Tibial nerve (tissue), 3 donors: ENCODE data around the gene PPP4C.

Experiments
- POLR2A ChIP-seq, 2 donors: fragments of 450-650 bp; IDR thresholded peaks; one replicate each; pipeline ENCODE4 v1.6.1; 2017; ENCODE audit warnings: antibody characterized with exemption in 2 of 2, mild to moderate bottlenecking in 2 of 2, moderate library complexity in 2 of 2
- TF ChIP-seq, protein P1 (sequence below), 5 experiments: fragments of 200-600 bp in 3 of 5; fragments of 450-650 bp in 2 of 5; sonication (generic) in 3 of 5; IDR thresholded peaks; one replicate each; pipeline ENCODE4 v1.5.1; 2016 to 2019; ENCODE audit warnings: antibody characterized with exemption in 5 of 5, mild to moderate bottlenecking in 3 of 5, moderate library complexity in 2 of 5

GRCh38 chr16:30076276-30076791 lies 540 bp downstream of the PPP4C start:
- no peak for TF ChIP-seq POLR2A (IDR thresholded peaks at IDR 0.05)
- TF ChIP-seq, protein P1, sequence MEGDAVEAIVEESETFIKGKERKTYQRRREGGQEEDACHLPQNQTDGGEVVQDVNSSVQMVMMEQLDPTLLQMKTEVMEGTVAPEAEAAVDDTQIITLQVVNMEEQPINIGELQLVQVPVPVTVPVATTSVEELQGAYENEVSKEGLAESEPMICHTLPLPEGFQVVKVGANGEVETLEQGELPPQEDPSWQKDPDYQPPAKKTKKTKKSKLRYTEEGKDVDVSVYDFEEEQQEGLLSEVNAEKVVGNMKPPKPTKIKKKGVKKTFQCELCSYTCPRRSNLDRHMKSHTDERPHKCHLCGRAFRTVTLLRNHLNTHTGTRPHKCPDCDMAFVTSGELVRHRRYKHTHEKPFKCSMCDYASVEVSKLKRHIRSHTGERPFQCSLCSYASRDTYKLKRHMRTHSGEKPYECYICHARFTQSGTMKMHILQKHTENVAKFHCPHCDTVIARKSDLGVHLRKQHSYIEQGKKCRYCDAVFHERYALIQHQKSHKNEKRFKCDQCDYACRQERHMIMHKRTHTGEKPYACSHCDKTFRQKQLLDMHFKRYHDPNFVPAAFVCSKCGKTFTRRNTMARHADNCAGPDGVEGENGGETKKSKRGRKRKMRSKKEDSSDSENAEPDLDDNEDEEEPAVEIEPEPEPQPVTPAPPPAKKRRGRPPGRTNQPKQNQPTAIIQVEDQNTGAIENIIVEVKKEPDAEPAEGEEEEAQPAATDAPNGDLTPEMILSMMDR (IDR thresholded peaks at IDR 0.05): no peak
